ENCODE measurements around the gene NFIX.

NFIX gene

GRCh38 chr19:12969292-12969988 is 25.8 kb upstream of the NFIX start, which contains the start of gene DAND5:
Gene DAND5 (plus strand): TSS chr19:12969576. CDS start chr19:12969661, 85 bp downstream.
- no peaks in the 10 kb centered on the region for H4K20me1 ChIP-seq (ENCODE audit: insufficient read depth, low read length)
- ATAC-seq (ENCODE audit: insufficient read depth, low read depth): no peak
- no peak within 1 kb of the TSS for H3K4me3 ChIP-seq (ENCODE audit: low read depth in 1 of 2, low read length in 2 of 2)
- H2AFZ ChIP-seq (ENCODE audit: low read depth, low read length): no peak within 1 kb of the TSS
- peaks cover 16% of the 10 kb centered on the region for H3K4me1 ChIP-seq (ENCODE audit: insufficient read depth, low read length)
- TF ChIP-seq CTCF (IDR thresholded peaks at IDR 0.05; ENCODE audit: borderline replicate concordance, extremely low read depth, low read length, poor library complexity, severe bottlenecking) (no peak), EZH2 (IDR thresholded peaks at IDR 0.05; ENCODE audit: borderline replicate concordance, low read depth, low read length, severe bottlenecking) (no peak)
- no peak for DNase-seq
- H3K4me2 ChIP-seq (ENCODE audit: insufficient read depth, low read length): no peak within 1 kb of the TSS
- no peak within 1 kb of the TSS for H3K9ac ChIP-seq (ENCODE audit: low read depth, low read length)
- H3K36me3 ChIP-seq (ENCODE audit: insufficient read depth, low read length): no peaks in the 10 kb centered on the region
- no peak within 1 kb of the TSS for H3K27ac ChIP-seq (ENCODE audit: low read length)
- no peaks in the 10 kb centered on the region for H3K9me3 ChIP-seq (ENCODE audit: insufficient read depth, low read length, severe bottlenecking)
- H3K27me3 ChIP-seq (ENCODE audit: insufficient read depth, low read length, poor library complexity): no peaks in the 10 kb centered on the region
- H3K79me2 ChIP-seq (ENCODE audit: insufficient read depth, low read length): no peaks in the 10 kb centered on the region

- ATAC-seq (ENCODE audit: insufficient read depth, low read depth): no peak
Measured at GRCh38 chr19:12970070-12970820, 25.0 kb upstream of the NFIX start.

DNA sequence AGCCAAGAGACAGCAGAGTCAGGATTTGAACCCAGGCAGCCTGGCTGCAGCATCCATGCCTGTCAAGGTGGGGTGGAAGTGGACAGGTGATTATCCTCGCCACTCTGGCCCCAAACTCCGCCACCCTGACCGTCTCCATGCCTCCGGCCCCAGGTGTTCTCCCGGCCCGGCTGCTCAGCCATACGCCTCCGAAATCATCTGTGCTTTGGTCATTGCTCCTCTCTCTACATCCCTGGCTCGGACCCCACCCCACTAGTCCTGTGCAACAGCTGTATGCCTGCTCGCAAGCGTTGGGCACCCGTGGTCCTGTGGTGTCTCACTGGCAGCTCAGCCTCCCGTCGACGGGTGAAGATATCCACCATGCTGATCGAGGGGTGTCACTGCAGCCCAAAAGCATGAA is 22.0 kb upstream of the NFIX start:
- H3K36me3 ChIP-seq (ENCODE audit: insufficient read depth, low read length): no peaks in the 10 kb centered on the region
- no peak overlapping the region for H3K9ac ChIP-seq (ENCODE audit: low read depth, low read length)
- no peak overlapping the region for H3K27ac ChIP-seq (ENCODE audit: low read length)
- no peak overlapping the region for H3K4me3 ChIP-seq (ENCODE audit: low read depth in 1 of 2, low read length in 2 of 2)
- TF ChIP-seq CTCF (IDR thresholded peaks at IDR 0.05; ENCODE audit: borderline replicate concordance, extremely low read depth, low read length, poor library complexity, severe bottlenecking): no peak
- no peak for TF ChIP-seq EZH2 (IDR thresholded peaks at IDR 0.05; ENCODE audit: borderline replicate concordance, low read depth, low read length, severe bottlenecking)
- no peaks in the 10 kb centered on the region for H3K79me2 ChIP-seq (ENCODE audit: insufficient read depth, low read length)
- H3K27me3 ChIP-seq (ENCODE audit: insufficient read depth, low read length, poor library complexity): no peaks in the 10 kb centered on the region
- H3K4me1 ChIP-seq (ENCODE audit: insufficient read depth, low read length): no peaks in the 10 kb centered on the region
- DNase-seq (no peak), ATAC-seq (ENCODE audit: insufficient read depth, low read depth) (no peak)
- 0 out of 2 replicates have a peak, but pooled peaks cover 3% of the 10 kb centered on the region for H4K20me1 ChIP-seq (ENCODE audit: insufficient read depth, low read length)
- no peaks in the 10 kb centered on the region for H3K9me3 ChIP-seq (ENCODE audit: insufficient read depth, low read length, severe bottlenecking)
- H3K4me2 ChIP-seq (ENCODE audit: insufficient read depth, low read length): no peak overlapping the region
- H2AFZ ChIP-seq (ENCODE audit: low read depth, low read length): no peak overlapping the region

More at GRCh38 chr19:12970070-12970820, 25.0 kb upstream of the NFIX start:
- Histone ChIP-seq H3K9me3 (ENCODE audit: insufficient read depth, low read length, severe bottlenecking) (no peaks in the 10 kb centered on the region), H3K27me3 (ENCODE audit: insufficient read depth, low read length, poor library complexity) (no peaks in the 10 kb centered on the region), H3K27ac (ENCODE audit: low read length) (no peak overlapping the region), H3K9ac (ENCODE audit: low read depth, low read length) (no peak overlapping the region), H3K79me2 (ENCODE audit: insufficient read depth, low read length) (no peaks in the 10 kb centered on the region), H4K20me1 (ENCODE audit: insufficient read depth, low read length) (no peaks in the 10 kb centered on the region), H2AFZ (ENCODE audit: low read depth, low read length) (no peak overlapping the region), H3K4me1 (ENCODE audit: insufficient read depth, low read length) (peaks cover 10% of the 10 kb centered on the region), H3K4me2 (ENCODE audit: insufficient read depth, low read length) (no peak overlapping the region), H3K36me3 (ENCODE audit: insufficient read depth, low read length) (no peaks in the 10 kb centered on the region), H3K4me3 (ENCODE audit: low read depth in 1 of 2, low read length in 2 of 2) (no peak overlapping the region)
- DNase-seq: no peak
- no peak for TF ChIP-seq EZH2 (IDR thresholded peaks at IDR 0.05; ENCODE audit: borderline replicate concordance, low read depth, low read length, severe bottlenecking)
- no peak for TF ChIP-seq CTCF (IDR thresholded peaks at IDR 0.05; ENCODE audit: borderline replicate concordance, extremely low read depth, low read length, poor library complexity, severe bottlenecking)
